Stimulated activated CD8-positive, alpha-beta memory T cell treated with anti-CD3 and anti-CD28 coated beads, Interleukin-4, amount 100 ng/mL, for 48 hours (primary cell): ENCODE measurements around the gene NENF.
A peak's percentile ranks its signal among the peaks of the same experiment; 100 is the strongest.

ENCODE experiments used
- DNase-seq: peaks from one replicate; pipeline ENCODE4 v3.0.0-alpha.2; 2020

NENF gene

DNA sequence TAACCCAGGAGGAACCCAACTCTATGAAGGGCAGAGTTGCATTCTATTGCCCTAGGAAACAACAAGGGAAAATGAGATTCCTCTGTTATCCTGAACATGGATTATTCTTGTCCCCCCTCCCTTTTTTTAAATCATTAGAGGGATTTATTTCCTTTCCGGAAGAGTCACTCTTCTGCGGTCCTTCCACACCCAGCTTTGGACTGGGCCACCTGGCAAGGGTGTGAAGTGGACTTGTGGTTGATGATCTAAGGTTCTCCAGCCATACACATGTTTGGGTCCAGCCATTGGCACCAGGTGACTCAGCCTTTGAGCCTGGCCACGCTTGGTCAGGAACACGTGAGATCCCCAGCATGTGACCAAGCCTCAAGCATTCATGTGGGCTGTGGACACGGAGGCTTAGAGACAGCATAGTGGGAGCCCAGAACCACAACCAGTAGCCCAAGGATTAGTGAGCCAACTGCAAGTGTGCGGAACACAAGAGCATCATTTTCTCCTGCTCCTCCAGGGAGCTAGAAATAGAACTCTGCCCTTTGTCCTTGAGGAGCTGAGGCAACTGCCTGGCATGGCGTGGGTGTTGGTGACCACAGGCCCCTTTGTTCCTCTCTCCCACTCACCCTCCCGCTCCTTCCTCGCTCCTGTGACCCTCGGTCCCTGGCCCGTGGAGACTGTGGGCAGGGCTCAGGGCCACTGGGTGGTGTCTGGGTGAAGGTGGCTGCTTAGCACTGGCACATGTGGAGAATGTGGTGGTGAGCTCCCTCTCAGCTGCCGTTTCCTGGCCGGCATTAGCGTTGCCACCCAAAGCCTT lies 50.1 kb downstream of the NENF start:
- DNase-seq = no peak

GRCh38 chr1:212484701-212485570 lies 52.2 kb downstream of the NENF start:
- DNase-seq = no peak

DNA sequence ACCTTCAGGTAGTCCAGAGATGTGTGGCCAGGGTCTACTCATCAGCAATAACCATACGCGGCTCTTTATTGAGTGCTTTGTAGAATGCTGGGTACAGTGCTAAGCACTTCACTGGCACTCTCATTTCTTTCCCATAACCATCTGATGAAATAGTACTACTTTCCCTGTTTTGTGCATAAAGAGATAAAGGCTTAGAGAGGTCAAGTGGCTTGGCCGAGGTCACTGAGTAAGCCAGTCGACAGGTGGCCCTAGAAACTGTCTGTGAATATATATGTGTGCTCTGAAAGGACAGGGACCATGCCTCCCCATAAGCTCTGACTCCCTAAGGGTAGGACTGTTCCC lies 52.8 kb downstream of the NENF start:
- no peak for DNase-seq

DNA sequence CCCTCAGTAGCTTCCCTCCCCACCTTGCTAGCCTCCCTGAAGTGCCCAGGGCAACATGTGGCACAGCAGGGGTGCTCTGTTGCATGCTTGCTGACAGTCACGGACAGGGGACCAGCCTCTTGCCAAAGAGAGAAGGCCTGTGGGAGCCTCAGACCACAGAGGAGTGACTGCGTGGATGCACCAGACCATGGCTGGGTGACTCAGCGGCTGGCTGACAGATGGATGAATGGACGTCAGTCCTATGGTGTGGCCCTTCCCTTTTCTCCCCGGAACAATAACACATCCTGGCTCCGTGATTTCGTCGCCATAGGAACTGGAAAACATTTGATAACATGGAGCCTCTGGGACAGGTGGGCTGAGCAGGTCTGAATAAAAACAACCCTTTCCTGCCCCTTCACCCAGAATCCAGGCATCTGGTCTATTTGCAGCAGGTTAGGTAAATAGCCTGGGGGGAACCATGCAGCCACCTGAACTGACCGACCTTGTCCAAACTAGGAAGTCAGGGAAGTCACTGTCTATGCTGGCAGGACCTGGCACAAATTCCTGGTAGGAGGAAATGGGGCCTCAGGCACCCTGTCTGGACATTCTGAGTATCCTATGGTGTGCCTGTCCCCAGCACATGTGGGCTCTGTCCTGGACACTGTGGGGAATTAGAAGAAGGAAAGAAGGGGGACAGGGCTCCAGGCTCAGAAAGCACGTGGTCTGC lies 53.3 kb downstream of the NENF start:
- DNase-seq = no peak

- no peak for DNase-seq
Measured at GRCh38 chr1:212486619-212486975, 53.9 kb downstream of the NENF start.

DNA sequence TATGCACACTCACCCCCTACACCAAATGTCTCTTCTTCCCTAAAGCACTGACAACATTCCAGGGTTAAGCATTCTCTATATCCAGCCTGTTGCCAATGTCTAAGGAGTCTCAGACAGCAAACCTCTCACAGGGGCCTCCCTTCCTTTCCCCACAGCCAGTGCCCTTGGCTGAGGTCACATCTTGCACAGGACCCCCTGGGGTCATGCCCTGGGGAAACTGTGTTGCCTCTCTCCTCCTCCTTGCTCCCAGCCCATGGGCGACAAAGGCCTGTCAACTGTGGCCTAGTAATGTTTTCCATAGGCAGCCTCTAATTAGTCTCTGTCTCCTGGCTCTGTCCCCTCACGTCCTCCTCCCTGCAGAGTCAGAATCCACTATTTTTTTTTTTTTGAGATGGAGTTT lies 54.6 kb downstream of the NENF start:
- DNase-seq = no peak

DNA sequence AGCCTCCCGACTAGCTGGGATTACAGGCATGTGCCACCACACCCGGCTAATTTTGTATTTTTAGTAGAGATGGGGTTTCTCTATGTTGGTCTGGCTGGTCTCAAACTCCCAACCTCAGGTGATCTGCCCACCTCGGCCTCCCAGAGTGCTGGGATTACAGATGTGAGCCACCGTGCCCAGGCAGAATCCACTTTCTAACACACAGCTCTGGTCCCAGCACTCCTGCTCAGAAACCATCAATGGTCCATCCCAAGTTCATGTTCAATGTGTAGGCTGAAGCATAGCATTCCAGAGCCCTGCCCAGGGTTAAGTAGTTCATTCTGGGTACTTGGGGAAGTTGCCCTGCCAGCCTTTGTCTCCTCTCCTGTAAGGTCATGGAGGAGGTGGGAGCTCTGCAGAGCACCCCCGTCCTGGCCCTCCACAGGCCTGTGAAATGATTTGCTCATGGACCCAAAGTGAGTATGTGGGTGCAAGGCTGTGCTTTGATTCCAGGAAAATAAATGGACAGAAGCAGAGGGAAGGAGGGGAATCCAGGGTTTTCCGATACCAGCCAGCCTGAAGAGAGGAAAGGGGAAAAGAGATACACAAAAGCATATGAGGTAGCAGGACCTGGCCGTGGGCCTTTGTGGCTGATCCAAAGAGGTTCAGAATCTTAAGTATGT lies 55.2 kb downstream of the NENF start:
- no peak for DNase-seq

GRCh38 chr1:212488436-212489283 lies 55.9 kb downstream of the NENF start:
- peak; percentile 52 for DNase-seq

- DNase-seq = no peak
Measured at GRCh38 chr1:212489284-212489859, 56.7 kb downstream of the NENF start.

- DNase-seq = no peak
Measured at GRCh38 chr1:212490276-212490675, 57.6 kb downstream of the NENF start.

DNA sequence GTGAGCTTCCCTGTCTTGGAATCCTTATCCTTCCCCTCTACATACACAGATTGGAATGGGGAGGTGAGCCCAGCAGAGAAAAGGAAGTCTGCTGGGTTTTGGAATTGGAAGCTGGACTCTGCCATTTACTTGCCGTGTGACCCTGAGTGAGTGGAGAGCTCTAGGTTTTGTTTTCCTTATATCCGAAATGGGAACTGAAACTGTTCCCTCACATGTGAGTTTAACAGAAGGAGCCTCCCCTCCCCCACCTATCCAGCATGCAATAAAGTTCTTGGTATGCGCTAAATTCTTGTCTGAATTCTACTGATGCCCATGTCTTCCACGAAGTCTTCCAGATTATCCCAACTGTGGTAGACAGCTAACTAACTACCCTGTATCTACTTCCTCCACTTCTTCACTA lies 58.7 kb downstream of the NENF start:
- no peak for DNase-seq
